Adrenal gland (tissue), 12 donors: ENCODE results near the gene MC1R. TPM values are rescaled to one million over a fixed set of nuclear protein-coding genes. Genes with fewer than 3 reads are reported as not detected.

ENCODE experiments used
- DNase-seq, 7 donors: peaks; one replicate each; pipeline ENCODE4 v3.0.0-alpha.2; 2019 to 2020
- H3K27ac ChIP-seq, 5 donors: fragments of 200-600 bp; sonication (generic) in 4 of 5; 1 replicate in 3 of 5; 2 replicates in 2 of 5; pipeline versions ENCODE4 v1.5.1 to v1.8.0; 2016 to 2020; ENCODE audit warnings: mild to moderate bottlenecking in 1 of 5
- H3K27me3 ChIP-seq: fragments of 200-600 bp; 2 replicates; pipeline ENCODE4 v1.8.0; 2021
- H3K36me3 ChIP-seq, 2 donors: fragments of 200-600 bp; replicated peaks in 1 of 2; 1 replicate in 1 of 2; 2 replicates in 1 of 2; pipeline versions ENCODE4 v1.5.1 to v1.8.0; 2018 to 2022
- H3K4me1 ChIP-seq, 2 donors: fragments of 200-600 bp; replicated peaks in 1 of 2; 1 replicate in 1 of 2; 2 replicates in 1 of 2; pipeline versions ENCODE4 v1.5.1 to v1.8.0; 2018 to 2021
- H3K4me3 ChIP-seq, 4 donors: fragments of 200-600 bp; sonication (generic) in 3 of 4; one replicate each; pipeline ENCODE4 v1.5.1; 2016 to 2018
- H3K9me3 ChIP-seq, 3 donors: fragments of 200-600 bp; sonication (generic) in 1 of 3; replicated peaks in 1 of 3; 1 replicate in 2 of 3; 2 replicates in 1 of 3; pipeline versions ENCODE4 v1.5.1 to v1.8.0; 2016 to 2021
- POLR2A ChIP-seq, 2 donors: fragments of 450-650 bp; IDR thresholded peaks; one replicate each; pipeline ENCODE4 v1.6.1; 2017; ENCODE audit warnings: antibody characterized with exemption in 2 of 2, mild to moderate bottlenecking in 2 of 2, moderate library complexity in 1 of 2
- WGBS, 4 donors: extraction: QIAGEN DNeasy Blood & Tissue Kit in 2 of 4; methylation state at CpG; one replicate each; pipeline versions ENCODE4 v1.1.5 to v1.1.7; 2013 to 2017; 5-methylcytosine and 5-hydroxymethylcytosine counted together
- intact Hi-C, 2 donors: fragments of 100-400 bp; cut with DNase I; formaldehyde crosslinking; loops; one replicate each; pipeline versions ENCODE4 v1.14.1 to v1.15.0; 2022 to 2023
- polyA plus RNA-seq, 3 donors: library from polyadenylated mRNA; stranded (reverse); fragments of 200-250 nt in 2 of 3; fragments of 350-450 nt in 1 of 3; fragmentation: Illumina TruSeq in 1 of 3; extraction: RNeasy Lipid Tissue Mini Kit (QIAGEN cat#74804) in 1 of 3; gene quantifications; one replicate each; pipeline ENCODE4 v1.2.3, GENCODE V29; 2013 to 2014
- total RNA-seq, 9 donors: library from RNA; depleted of rRNA in 4 of 9; stranded (reverse); fragments of >200 nt in 4 of 9; fragments of 120-200 nt in 1 of 9; fragmentation: NEBNext Ultra II Directional in 1 of 9; extraction: Animal tissue kit (Norgen Biotek cat#: 25700) in 1 of 9; gene quantifications; one replicate each; pipeline versions ENCODE4 v1.1.0 to v1.2.4, GENCODE V29; 2013 to 2023
- TF ChIP-seq, protein P1 (sequence below), 6 experiments: fragments of 450-650 bp in 4 of 6; fragments of 200-600 bp in 2 of 6; sonication (generic) in 1 of 6; IDR thresholded peaks; 1 replicate in 5 of 6; 2 replicates in 1 of 6; pipeline versions ENCODE4 v1.5.1 to v1.8.0; 2016 to 2021; ENCODE audit warnings: antibody characterized with exemption in 6 of 6, mild to moderate bottlenecking in 2 of 6, moderate library complexity in 1 of 6
- donor health status: healthy with polysubstance abuse.
- donor health status: Bipolar disorder and iron deficiency.
- donor health status: DM: yes; HTN: yes; CAD: no.
- donor health status: DM: no; HTN: no; CAD: no.
- donor health status: DM: no; HTN: no; CAD: no.
- donor health status: DM: yes; HTN: yes; CAD: no.

The MC1R gene
- total and polyA plus RNA-seq, 12 donors = 0.55 to 20.4 (median 6.2) TPM

DNA sequence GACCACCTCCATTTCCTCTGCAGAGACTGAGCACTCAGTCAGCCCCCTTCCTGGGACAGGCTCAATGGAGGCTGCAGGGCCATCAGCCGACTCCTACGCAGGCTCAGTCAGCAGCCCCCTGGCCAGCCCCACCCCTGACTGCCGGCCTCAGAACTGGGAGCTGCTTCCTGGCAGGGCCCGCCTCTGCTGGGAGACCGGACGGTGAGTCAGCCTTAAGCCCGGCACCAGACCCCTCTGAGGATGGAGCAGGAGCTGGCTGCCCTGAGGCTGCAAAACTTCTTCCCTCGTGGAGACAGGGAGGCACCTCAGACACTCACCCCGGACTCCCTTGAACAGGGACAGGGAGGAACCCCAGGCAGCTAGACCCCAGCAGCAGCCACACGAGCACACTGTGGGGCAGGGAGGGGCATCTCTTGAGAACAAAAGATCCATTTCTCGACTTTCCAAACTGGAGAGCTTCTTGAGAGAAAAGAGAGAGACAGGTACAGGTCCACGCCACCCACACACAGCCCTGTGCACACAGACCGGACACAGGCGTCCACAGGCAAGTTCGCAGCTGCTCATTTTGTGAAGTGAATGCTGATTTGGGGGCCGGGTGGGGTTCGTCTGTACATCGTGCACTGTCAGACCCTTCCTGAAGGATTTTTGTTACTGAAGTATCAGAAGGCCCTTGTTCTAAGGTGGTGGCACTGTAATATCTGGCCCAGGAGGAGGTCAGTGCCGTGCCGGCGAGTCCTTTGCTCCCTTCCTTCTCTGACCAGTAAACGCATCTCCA lies 3.2 kb downstream of the MC1R start:
- Histone ChIP-seq H3K27me3 (no peaks in the 10 kb centered on the region), H3K36me3 (no peaks in the 10 kb centered on the region), H3K4me3 (peak overlapping the region in 2 of 4 donors; percentile 23 to 67), H3K4me1 (peaks cover 34 to 76% of the 10 kb centered on the region in 2 donors), H3K27ac (peak overlapping the region; percentile 88 to 99 (median 97)), H3K9me3 (no peaks in the 10 kb centered on the region)
- DNase-seq = peak; percentile 80 to 97 (median 94)
- TF ChIP-seq, protein P1, sequence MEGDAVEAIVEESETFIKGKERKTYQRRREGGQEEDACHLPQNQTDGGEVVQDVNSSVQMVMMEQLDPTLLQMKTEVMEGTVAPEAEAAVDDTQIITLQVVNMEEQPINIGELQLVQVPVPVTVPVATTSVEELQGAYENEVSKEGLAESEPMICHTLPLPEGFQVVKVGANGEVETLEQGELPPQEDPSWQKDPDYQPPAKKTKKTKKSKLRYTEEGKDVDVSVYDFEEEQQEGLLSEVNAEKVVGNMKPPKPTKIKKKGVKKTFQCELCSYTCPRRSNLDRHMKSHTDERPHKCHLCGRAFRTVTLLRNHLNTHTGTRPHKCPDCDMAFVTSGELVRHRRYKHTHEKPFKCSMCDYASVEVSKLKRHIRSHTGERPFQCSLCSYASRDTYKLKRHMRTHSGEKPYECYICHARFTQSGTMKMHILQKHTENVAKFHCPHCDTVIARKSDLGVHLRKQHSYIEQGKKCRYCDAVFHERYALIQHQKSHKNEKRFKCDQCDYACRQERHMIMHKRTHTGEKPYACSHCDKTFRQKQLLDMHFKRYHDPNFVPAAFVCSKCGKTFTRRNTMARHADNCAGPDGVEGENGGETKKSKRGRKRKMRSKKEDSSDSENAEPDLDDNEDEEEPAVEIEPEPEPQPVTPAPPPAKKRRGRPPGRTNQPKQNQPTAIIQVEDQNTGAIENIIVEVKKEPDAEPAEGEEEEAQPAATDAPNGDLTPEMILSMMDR (IDR thresholded peaks at IDR 0.05) = no peak
- peak; percentile 68 to 73 for TF ChIP-seq POLR2A (IDR thresholded peaks at IDR 0.05)
- 2 to 9% (median 4%) methylated on average over 14 to 22 of the region's 22 CpGs for WGBS, 4 donors
- intact Hi-C loops = no loop called here

DNA sequence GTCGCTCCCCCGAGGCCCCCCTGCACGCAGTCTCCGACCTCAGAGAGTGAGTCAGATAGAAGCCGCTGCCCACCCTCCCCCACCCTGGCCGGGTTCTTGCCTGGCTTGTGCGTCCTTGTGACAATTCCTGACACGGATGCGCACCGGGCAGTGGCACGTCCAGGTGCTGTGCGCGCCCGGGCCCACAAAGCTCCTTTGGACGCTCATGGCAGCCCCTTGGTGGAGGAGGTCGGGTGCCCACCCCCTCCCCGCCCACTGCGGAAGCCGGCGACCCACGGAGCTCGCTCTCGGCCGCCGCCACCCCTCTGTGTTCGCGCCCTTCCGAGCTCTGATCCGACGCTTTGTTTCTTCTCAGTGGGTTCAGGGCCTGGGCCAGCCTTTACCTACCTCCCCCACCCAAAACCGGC lies 3.8 kb downstream of the MC1R start:
- DNase-seq = peak; percentile 95 to 99 (median 99)
- peak overlapping the region; percentile 88 to 99 (median 97) for H3K27ac ChIP-seq
- no peaks in the 10 kb centered on the region for H3K36me3 ChIP-seq
- intact Hi-C loops = no loop called here
- TF ChIP-seq, protein P1 (IDR thresholded peaks at IDR 0.05) = no peak
- TF ChIP-seq POLR2A (IDR thresholded peaks at IDR 0.05) = peak; percentile 84 to 87
- no peaks in the 10 kb centered on the region for H3K9me3 ChIP-seq
- 0% methylated on average over 3 to 31 of the region's 31 CpGs for WGBS, 4 donors
- peak overlapping the region in 3 of 4 donors; percentile 3 to 67 (median 23) for H3K4me3 ChIP-seq
- H3K27me3 ChIP-seq = no peaks in the 10 kb centered on the region
- H3K4me1 ChIP-seq = peaks cover 34 to 72% of the 10 kb centered on the region in 2 donors

DNA sequence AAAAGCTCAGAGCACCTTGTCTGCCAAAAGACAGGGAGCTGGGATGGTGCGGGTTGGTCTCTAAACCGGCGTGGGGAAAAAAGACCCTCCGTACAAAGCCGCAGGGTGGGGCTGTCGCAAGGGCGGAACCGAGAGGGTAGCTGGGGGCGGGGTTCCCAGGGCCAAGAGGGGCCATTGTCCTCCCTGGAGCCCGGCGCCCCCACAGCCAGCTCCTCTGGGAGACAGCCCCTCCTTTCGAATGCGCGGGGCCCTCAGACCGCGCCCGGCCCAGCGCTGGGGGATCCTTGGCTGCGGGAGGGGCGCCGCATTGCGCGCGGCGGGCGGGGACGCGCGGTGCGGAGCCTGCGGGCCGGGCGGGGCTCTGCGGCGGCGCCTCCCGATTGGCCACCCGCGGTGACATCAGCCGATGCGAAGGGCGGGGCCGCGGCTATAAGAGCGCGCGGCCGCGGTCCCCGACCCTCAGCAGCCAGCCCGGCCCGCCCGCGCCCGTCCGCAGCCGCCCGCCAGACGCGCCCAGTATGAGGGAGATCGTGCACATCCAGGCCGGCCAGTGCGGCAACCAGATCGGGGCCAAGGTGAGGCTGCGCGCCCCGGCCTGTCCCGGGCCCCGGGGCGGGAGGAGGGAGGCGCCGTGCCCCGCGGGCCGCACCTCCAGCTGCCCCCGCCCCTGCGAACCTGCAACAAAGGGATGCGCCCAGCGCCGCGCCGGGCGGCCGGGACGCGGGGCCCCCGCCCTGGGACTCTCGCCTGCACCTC lies 4.4 kb downstream of the MC1R start, which contains the start of gene TUBB3:
Gene TUBB3 (plus strand): TSS at position 459 of the 756 bp plus-strand sequence. CDS start 60 bp downstream, at position 519.
- TF ChIP-seq, protein P1 (IDR thresholded peaks at IDR 0.05) = no peak
- TF ChIP-seq POLR2A (IDR thresholded peaks at IDR 0.05) = peak; percentile 83 to 98
- intact Hi-C loops = no loop called here
- no peaks in the 10 kb centered on the region for H3K27me3 ChIP-seq
- H3K27ac ChIP-seq = peak within 1 kb of the TSS; percentile 88 to 99 (median 97)
- peak; percentile 71 to 88 (median 82) for DNase-seq
- no peaks in the 10 kb centered on the region for H3K36me3 ChIP-seq
- whole genome bisulfite sequencing, 4 donors = 0 to 3% (median 1%) methylated on average over 9 to 81 of the region's 88 CpGs
- peak within 1 kb of the TSS in 3 of 4 donors; percentile 3 to 67 (median 23) for H3K4me3 ChIP-seq
- H3K4me1 ChIP-seq = peaks cover 31 to 66% of the 10 kb centered on the region in 2 donors
- H3K9me3 ChIP-seq = no peaks in the 10 kb centered on the region
